ENCODE data around the gene AP5B1.

Gene AP5B1

DNA sequence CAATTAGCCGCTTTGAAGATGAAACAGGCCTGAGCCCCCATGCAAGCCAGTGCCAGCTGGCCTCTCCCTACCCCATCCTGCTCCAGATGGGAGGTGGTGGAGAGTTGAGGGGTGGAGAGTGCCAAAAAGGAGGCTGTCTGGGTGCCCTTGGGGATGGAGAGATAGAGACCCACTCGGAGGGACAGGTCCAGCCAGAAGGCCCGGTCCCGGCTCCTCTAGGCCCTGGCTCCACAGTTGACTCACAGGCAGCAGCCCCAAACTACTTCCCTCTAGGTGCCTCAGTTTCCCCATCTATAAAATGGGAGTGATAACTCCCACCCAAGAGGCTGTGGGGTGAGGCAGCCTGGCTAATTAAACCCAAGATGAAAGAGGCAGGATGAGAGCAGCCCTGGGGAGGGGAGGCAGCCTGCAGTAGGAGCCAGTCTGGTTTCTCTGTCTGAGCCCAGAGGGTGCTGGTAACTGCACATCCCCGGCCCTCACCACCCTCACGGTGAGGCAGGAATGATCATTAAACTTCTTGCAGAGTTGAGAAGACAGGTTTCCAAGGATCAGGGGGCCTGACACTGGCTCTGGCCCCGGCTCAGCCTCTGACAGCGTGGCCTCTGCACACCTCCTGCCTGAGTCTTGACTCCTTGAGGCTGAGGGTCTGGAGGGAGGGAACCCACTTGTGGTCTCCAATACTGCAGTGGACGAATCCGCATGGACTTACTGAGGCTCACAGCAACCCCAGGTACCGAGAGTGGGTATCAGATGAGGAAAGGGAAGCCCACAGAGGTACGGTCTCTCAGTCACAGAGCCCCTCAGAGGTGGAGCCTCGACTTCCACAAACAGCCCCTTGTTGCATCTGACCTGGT is 1.4 kb upstream of the AP5B1 start:
- no peak for TF ChIP-seq CTCF (IDR thresholded peaks at IDR 0.05; ENCODE audit: low read depth, low read length)
- in situ Hi-C loops (cut with HindIII; ENCODE audit: low sequenced_read_pairs): no loop called here
- no peak for DNase-seq (ENCODE audit: low read depth, low spot score)
- H3K4me3 ChIP-seq (ENCODE audit: low read depth, low read length): no peak overlapping the region

- DNase-seq (ENCODE audit: low read depth, low spot score): no peak
These were observed 581 bp upstream of the AP5B1 start for GRCh38 chr11:65781152-65781961.

GRCh38 chr11:65779919-65780769 is 632 bp downstream of the AP5B1 start:
- in situ Hi-C loops (cut with HindIII; ENCODE audit: low sequenced_read_pairs): no loop called here
- TF ChIP-seq CTCF (IDR thresholded peaks at IDR 0.05; ENCODE audit: low read depth, low read length): peak; percentile 87
- H3K4me3 ChIP-seq (ENCODE audit: low read depth, low read length): peak overlapping the region; percentile 53
- peak; percentile 80 for DNase-seq (ENCODE audit: low read depth, low spot score)

More at GRCh38 chr11:65781152-65781961, 581 bp upstream of the AP5B1 start:
- TF ChIP-seq CTCF (IDR thresholded peaks at IDR 0.05; ENCODE audit: low read depth, low read length): no peak
- in situ Hi-C loops (cut with HindIII; ENCODE audit: low sequenced_read_pairs): no loop called here
- H3K4me3 ChIP-seq (ENCODE audit: low read depth, low read length): peak overlapping the region; percentile 42

DNA sequence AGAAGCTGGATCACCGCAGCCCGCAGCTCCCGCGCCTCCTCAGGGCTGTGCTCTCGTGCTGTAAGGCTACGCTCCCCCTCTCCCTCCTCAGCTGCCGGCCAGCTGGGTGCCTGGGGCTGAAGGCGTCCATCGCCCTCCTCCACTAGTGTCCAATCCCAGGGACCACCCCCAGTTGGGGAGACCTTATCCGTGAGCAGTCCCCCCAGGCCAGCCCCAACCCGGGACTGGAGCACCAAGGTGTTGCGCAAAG is 1.2 kb downstream of the AP5B1 start:
- in situ Hi-C loops (cut with HindIII; ENCODE audit: low sequenced_read_pairs): no loop called here

DNA sequence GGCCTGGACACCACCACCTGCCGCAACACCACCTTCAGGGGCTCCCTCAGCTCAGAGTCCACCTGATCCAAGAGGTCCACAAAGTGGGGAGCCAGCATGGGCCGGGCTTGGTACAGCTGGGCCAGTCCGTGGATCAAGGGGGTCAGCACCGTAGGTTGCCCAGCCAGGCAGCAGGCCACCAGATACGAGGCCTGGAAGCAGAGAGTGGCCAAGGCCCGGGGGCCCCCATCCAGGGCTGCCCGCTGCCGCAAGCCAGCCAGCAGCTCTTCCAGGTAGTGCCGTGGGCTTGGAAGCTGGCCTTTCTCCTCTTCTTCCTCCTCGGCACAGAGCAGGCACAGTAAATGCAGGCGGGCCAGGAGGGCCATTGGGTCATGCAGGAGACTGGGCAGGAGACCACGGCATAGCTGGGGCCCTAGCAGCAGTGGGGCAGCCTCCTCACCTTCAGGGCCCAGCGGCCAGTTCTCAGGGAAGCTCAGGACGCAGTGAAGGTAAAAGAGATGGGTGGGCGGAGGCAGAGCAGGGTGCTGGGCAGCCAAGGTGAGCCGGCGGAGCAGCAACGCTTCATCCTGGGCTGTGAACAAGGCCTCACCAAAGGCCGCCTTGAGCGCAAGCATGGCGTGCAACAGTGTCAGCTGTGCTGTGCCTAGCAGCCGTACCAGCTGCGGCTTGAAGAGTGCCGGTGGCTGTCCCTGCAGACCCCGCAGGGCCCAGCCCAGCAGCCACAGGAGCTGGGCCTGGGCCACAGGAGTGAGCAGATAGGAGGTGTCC is 1.7 kb downstream of the AP5B1 start:
- peak overlapping the region; percentile 53 for H3K4me3 ChIP-seq (ENCODE audit: low read depth, low read length)
- in situ Hi-C loops (cut with HindIII; ENCODE audit: low sequenced_read_pairs): no loop called here
- no peak for DNase-seq (ENCODE audit: low read depth, low spot score)
- TF ChIP-seq CTCF (IDR thresholded peaks at IDR 0.05; ENCODE audit: low read depth, low read length): no peak

More for the DNA sequence above, 1.2 kb downstream of the AP5B1 start:
- TF ChIP-seq CTCF (IDR thresholded peaks at IDR 0.05; ENCODE audit: low read depth, low read length): no peak
- DNase-seq (ENCODE audit: low read depth, low spot score): no peak
- H3K4me3 ChIP-seq (ENCODE audit: low read depth, low read length): peak overlapping the region; percentile 53

Measured in astrocyte of the spinal cord (primary cell).